ENCODE data around the gene ZDHHC24.

DNA sequence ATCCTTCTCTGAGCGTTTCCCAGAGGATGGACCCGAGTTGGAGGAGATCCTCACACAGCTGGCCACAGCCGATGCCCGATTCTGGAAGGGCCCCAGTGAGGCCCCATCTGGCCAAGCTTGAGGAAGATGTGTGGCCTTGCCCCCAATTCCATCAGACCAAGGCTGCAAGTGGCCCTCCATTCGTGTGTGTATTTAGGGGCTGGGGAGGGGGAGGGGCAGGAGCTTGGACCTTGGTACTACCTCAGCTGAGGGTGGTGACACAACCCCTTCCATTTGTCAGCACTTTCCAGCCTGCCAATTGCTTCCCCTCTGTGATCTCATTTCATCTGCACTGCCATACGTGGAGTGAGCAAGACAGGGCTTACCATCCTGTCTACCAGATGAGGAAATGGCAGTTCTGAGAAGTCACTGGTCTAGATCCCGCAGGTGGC lies 36.7 kb downstream of the ZDHHC24 start:
- TF ChIP-seq, protein P1, sequence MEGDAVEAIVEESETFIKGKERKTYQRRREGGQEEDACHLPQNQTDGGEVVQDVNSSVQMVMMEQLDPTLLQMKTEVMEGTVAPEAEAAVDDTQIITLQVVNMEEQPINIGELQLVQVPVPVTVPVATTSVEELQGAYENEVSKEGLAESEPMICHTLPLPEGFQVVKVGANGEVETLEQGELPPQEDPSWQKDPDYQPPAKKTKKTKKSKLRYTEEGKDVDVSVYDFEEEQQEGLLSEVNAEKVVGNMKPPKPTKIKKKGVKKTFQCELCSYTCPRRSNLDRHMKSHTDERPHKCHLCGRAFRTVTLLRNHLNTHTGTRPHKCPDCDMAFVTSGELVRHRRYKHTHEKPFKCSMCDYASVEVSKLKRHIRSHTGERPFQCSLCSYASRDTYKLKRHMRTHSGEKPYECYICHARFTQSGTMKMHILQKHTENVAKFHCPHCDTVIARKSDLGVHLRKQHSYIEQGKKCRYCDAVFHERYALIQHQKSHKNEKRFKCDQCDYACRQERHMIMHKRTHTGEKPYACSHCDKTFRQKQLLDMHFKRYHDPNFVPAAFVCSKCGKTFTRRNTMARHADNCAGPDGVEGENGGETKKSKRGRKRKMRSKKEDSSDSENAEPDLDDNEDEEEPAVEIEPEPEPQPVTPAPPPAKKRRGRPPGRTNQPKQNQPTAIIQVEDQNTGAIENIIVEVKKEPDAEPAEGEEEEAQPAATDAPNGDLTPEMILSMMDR (IDR thresholded peaks at IDR 0.05) = no peak
- no peak for TF ChIP-seq POLR2A (IDR thresholded peaks at IDR 0.05)

Measured in lower leg skin (tissue), 3 donors.